Keratinocyte (primary cell): ENCODE data around the gene ARID1B. TPM values are rescaled to one million over a fixed set of nuclear protein-coding genes. Genes with fewer than 3 reads are reported as not detected.

Experiments
- DNase-seq: peaks from one replicate; pipeline ENCODE4 v3.0.0-alpha.2; 2011; ENCODE audit warnings: low read depth, missing footprints, low spot score
- FAIRE-seq: peaks from 2 replicates; lab custom pipeline; 2011; peaks lifted over from hg19 to GRCh38; lab: Jason Lieb, UNC
- H2AFZ ChIP-seq: 2 replicates; pipeline ENCODE4 v1.6.0; 2012; ENCODE audit warnings: low read length, control low read depth, inconsistent platforms; ENCODE audit not compliant: control insufficient read depth
- H3K27ac ChIP-seq: 2 replicates; pipeline ENCODE4 v1.5.1; 2011; ENCODE audit warnings: low read length; ENCODE audit not compliant: control insufficient read depth, insufficient read depth
- H3K27me3 ChIP-seq: 3 replicates; pipeline ENCODE4 v1.6.0; 2011; ENCODE audit warnings: low read length; ENCODE audit not compliant: control insufficient read depth, insufficient read depth; ENCODE audit errors: extremely low read depth
- H3K36me3 ChIP-seq, 2 experiments: 2 replicates in 1 of 2; 3 replicates in 1 of 2; pipeline ENCODE4 v1.5.1; 2011; ENCODE audit warnings: low read length in 2 of 2, mild to moderate bottlenecking in 1 of 2; ENCODE audit not compliant: control insufficient read depth in 2 of 2, insufficient read depth in 2 of 2; ENCODE audit errors: extremely low read depth in 1 of 2
- H3K4me1 ChIP-seq: 3 replicates; pipeline ENCODE4 v1.5.1; 2011; ENCODE audit warnings: low read length; ENCODE audit not compliant: control insufficient read depth, insufficient read depth; ENCODE audit errors: extremely low read depth
- H3K4me2 ChIP-seq: 3 replicates; pipeline ENCODE4 v1.6.0; 2011; ENCODE audit warnings: low read depth, low read length; ENCODE audit not compliant: control insufficient read depth, insufficient read depth; ENCODE audit errors: extremely low read depth
- H3K4me3 ChIP-seq, 3 experiments: fragments of 200-600 bp in 1 of 3; sonication (generic) in 1 of 3; 2 replicates in 2 of 3; 3 replicates in 1 of 3; pipeline ENCODE4 v1.5.1; 2011 to 2016; ENCODE audit warnings: low read length in 3 of 3, mild to moderate bottlenecking in 3 of 3, control low read depth in 2 of 3, inconsistent platforms in 1 of 3, low read depth in 1 of 3, mixed read lengths in 1 of 3, mixed run types in 1 of 3, moderate library complexity in 1 of 3; ENCODE audit not compliant: control insufficient read depth in 2 of 3, insufficient read depth in 2 of 3; ENCODE audit errors: extremely low read depth in 1 of 3
- H3K79me2 ChIP-seq: 2 replicates; pipeline ENCODE4 v1.6.0; 2012; ENCODE audit warnings: low read length; ENCODE audit not compliant: control insufficient read depth, insufficient read depth
- H3K9ac ChIP-seq: 3 replicates; pipeline ENCODE4 v1.6.0; 2011; ENCODE audit warnings: low read length; ENCODE audit not compliant: control insufficient read depth, insufficient read depth; ENCODE audit errors: extremely low read depth
- H3K9me1 ChIP-seq: 3 replicates; pipeline ENCODE4 v1.6.0; 2011; ENCODE audit warnings: low read length; ENCODE audit not compliant: control insufficient read depth, insufficient read depth; ENCODE audit errors: extremely low read depth
- H3K9me3 ChIP-seq: 2 replicates; pipeline ENCODE4 v1.5.1; 2012; ENCODE audit warnings: low read depth, low read length; ENCODE audit not compliant: control insufficient read depth
- H4K20me1 ChIP-seq: 3 replicates; pipeline ENCODE4 v1.6.0; 2011; ENCODE audit warnings: low read length; ENCODE audit not compliant: control insufficient read depth, insufficient read depth; ENCODE audit errors: extremely low read depth
- CTCF ChIP-seq, 3 experiments: IDR thresholded peaks in 1 of 3; conservative IDR thresholded peaks in 1 of 3; optimal IDR thresholded peaks in 1 of 3; 2 replicates in 2 of 3; 3 replicates in 1 of 3; pipeline versions ENCODE3 to v1.5.1; 2011; ENCODE audit warnings: low read length in 3 of 3, mild to moderate bottlenecking in 3 of 3, moderate library complexity in 2 of 3, control low read depth in 1 of 3, inconsistent platforms in 1 of 3; ENCODE audit not compliant: insufficient read depth in 2 of 3; ENCODE audit errors: extremely low read depth in 1 of 3
- EZH2 ChIP-seq: IDR thresholded peaks from one replicate; pipeline ENCODE4 v1.6.1; 2012; ENCODE audit warnings: inconsistent platforms, mild to moderate bottlenecking, low read length, moderate library complexity
- dilution Hi-C: fragments of 300-500 bp; cut with MboI; formaldehyde crosslinking; loops from one replicate; pipeline ENCODE4 v1.7.0; 2020; ENCODE audit warnings: low sequenced_read_pairs; ENCODE audit not compliant: extremely low pct_ligation_motif_present
- polyA plus RNA-seq, 5 experiments: library from polyadenylated mRNA; depleted of rRNA in 3 of 5; stranded (reverse) in 3 of 5; stranded (forward) in 1 of 5; unstranded in 1 of 5; fragments of >200 nt; gene quantifications; 1 replicate in 1 of 5; 2 replicates in 3 of 5; 3 replicates in 1 of 5; pipeline versions ENCODE4 v1.2.1 to v1.2.3, GENCODE V29; 2011 to 2012; ENCODE audit warnings: missing spikeins in 2 of 5, low read depth in 1 of 5, low replicate concordance in 1 of 5

ARID1B gene
- polyA plus RNA-seq, 1 donor (not counting 4 experiments of a cell fraction or from before 2014, with no cell fraction given) = 14.9 TPM

DNA sequence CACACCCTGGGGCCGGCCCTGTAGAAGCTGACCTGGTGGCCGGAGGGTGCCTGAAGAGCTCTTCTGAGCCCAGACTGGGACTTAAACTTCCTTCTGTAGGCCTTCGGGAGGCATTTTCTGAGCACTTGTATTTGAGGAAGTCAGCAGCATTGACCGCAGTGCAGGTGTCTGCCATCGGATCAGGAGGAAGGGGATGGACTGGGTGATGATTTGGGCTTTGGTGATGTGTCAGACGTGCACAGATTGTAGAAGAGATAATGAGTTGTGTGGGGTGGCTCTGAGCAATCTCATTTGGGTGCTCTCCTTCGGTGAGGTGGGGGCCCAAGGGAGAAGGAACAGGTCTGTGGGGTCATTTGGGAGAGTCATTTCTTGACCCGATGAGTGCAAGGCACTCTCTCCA is 150.9 kb downstream of the ARID1B start:
- no peak for FAIRE-seq
- H3K9me1 ChIP-seq = no peaks in the 10 kb centered on the region
- DNase-seq = no peak
- H3K36me3 ChIP-seq = no peaks in the 10 kb centered on the region
- H2AFZ ChIP-seq = no peak overlapping the region
- H4K20me1 ChIP-seq = peaks cover 4% of the 10 kb centered on the region
- H3K9me3 ChIP-seq = no peaks in the 10 kb centered on the region
- H3K27me3 ChIP-seq = no peaks in the 10 kb centered on the region
- dilution Hi-C loops = no loop called here
- no peak overlapping the region for H3K9ac ChIP-seq
- H3K4me2 ChIP-seq = no peak overlapping the region
- H3K4me1 ChIP-seq = peaks cover 12% of the 10 kb centered on the region
- H3K79me2 ChIP-seq = peaks cover 21% of the 10 kb centered on the region
- H3K27ac ChIP-seq = no peak overlapping the region
- TF ChIP-seq CTCF (optimal IDR thresholded peaks at IDR 0.05 in 1 of 3, IDR thresholded peaks at IDR 0.05 in 1 of 3, conservative IDR thresholded peaks at IDR 0.05 in 1 of 3; ENCODE audit: extremely low read depth in 1 of 3, insufficient read depth in 2 of 3, low read length in 3 of 3) = no peak
- TF ChIP-seq EZH2 = no peak
- H3K4me3 ChIP-seq = no peak overlapping the region

GRCh38 chr6:156928972-156929371 is 151.8 kb downstream of the ARID1B start:
- Histone ChIP-seq H3K9ac (no peak overlapping the region), H3K27ac (no peak overlapping the region), H3K79me2 (peaks cover 23% of the 10 kb centered on the region), H3K9me3 (no peaks in the 10 kb centered on the region), H3K27me3 (no peaks in the 10 kb centered on the region), H3K4me2 (no peak overlapping the region), H4K20me1 (peaks cover 4% of the 10 kb centered on the region), H3K36me3 (no peaks in the 10 kb centered on the region), H2AFZ (no peak overlapping the region), H3K4me1 (peaks cover 20% of the 10 kb centered on the region), H3K9me1 (no peaks in the 10 kb centered on the region), H3K4me3 (no peak overlapping the region)
- FAIRE-seq (no peak), DNase-seq (no peak)
- TF ChIP-seq EZH2 (no peak), CTCF (optimal IDR thresholded peaks at IDR 0.05 in 1 of 3, IDR thresholded peaks at IDR 0.05 in 1 of 3, conservative IDR thresholded peaks at IDR 0.05 in 1 of 3; ENCODE audit: extremely low read depth in 1 of 3, insufficient read depth in 2 of 3, low read length in 3 of 3) (no peak)
- dilution Hi-C loops = no loop called here
